CD4-positive, alpha-beta T cell (primary cell): ENCODE results near the gene XPNPEP3. TPM values are rescaled to one million over a fixed set of nuclear protein-coding genes. Genes with fewer than 3 reads are reported as not detected.

ENCODE experiments used
- ATAC-seq: fragments of 200-7000 bp; cut with Tn5 transposase; one replicate; pipeline ENCODE4 v1.10.0; 2022; ENCODE audit warnings: mild to moderate bottlenecking; ENCODE audit not compliant: poor library complexity
- CTCF ChIA-PET: fragments of 350-600 bp; sonication (Branson Sonifier 250); formaldehyde crosslinking; loops from one replicate; lab custom pipeline; 2021; ENCODE audit warnings: antibody characterized with exemption, inconsistent platforms; lab: Charles Lee
- POLR2A ChIA-PET: fragments of 350-600 bp; sonication (Branson Sonifier 250); formaldehyde crosslinking; loops from one replicate; lab custom pipeline; 2021; ENCODE audit warnings: antibody characterized with exemption, inconsistent platforms; lab: Charles Lee
- DNase-seq, 14 experiments: peaks; one replicate each; pipeline ENCODE4 v3.0.0-alpha.2; 2013 to 2020; ENCODE audit warnings: mixed read lengths in 2 of 14
- H3K27ac ChIP-seq, 2 donors: one replicate each; pipeline versions ENCODE4 v1.5.1 to v1.7.0; 2013; ENCODE audit warnings: low read length in 2 of 2, low read depth in 1 of 2, mild to moderate bottlenecking in 1 of 2
- H3K27me3 ChIP-seq, 2 experiments: 1 replicate in 1 of 2; 2 replicates in 1 of 2; pipeline versions ENCODE4 v1.6.1 to v1.7.0; 2013; ENCODE audit warnings: low read length in 2 of 2, control low read depth in 1 of 2, mild to moderate bottlenecking in 1 of 2, moderate library complexity in 1 of 2; ENCODE audit not compliant: insufficient read depth in 2 of 2, control insufficient read depth in 1 of 2
- H3K36me3 ChIP-seq: one replicate; pipeline ENCODE4 v1.6.1; 2013; ENCODE audit warnings: low read length, control low read depth; ENCODE audit not compliant: insufficient read depth
- H3K4me1 ChIP-seq: one replicate; pipeline ENCODE4 v1.6.1; 2013; ENCODE audit warnings: low read length, control low read depth; ENCODE audit not compliant: insufficient read depth
- H3K4me3 ChIP-seq: one replicate; pipeline ENCODE4 v1.5.1; 2013; ENCODE audit warnings: mild to moderate bottlenecking, low read length, moderate library complexity
- H3K9me3 ChIP-seq, 2 experiments: 1 replicate in 1 of 2; 2 replicates in 1 of 2; pipeline versions ENCODE4 v1.6.1 to v1.7.0; 2013; ENCODE audit warnings: low read length in 2 of 2, mild to moderate bottlenecking in 2 of 2, control low read depth in 1 of 2, moderate library complexity in 1 of 2; ENCODE audit not compliant: control insufficient read depth in 1 of 2, insufficient read depth in 1 of 2
- H3K27ac Mint-ChIP-seq: one replicate; pipeline ENCODE4 v1.8.0; 2020; ENCODE audit warnings: mixed read lengths
- H3K27me3 Mint-ChIP-seq: one replicate; pipeline ENCODE4 v1.8.0; 2021; ENCODE audit warnings: mixed read lengths
- H3K36me3 Mint-ChIP-seq: one replicate; pipeline ENCODE4 v1.8.0; 2021; ENCODE audit warnings: low read depth, mixed read lengths
- H3K4me1 Mint-ChIP-seq: one replicate; pipeline ENCODE4 v1.8.0; 2021; ENCODE audit warnings: low read depth, mixed read lengths
- H3K4me3 Mint-ChIP-seq: one replicate; pipeline ENCODE4 v1.8.0; 2020; ENCODE audit warnings: mild to moderate bottlenecking, mixed read lengths
- H3K9me3 Mint-ChIP-seq: one replicate; pipeline ENCODE4 v1.8.0; 2020; ENCODE audit warnings: mixed read lengths
- CTCF ChIP-seq: fragments of 200-600 bp; IDR thresholded peaks from one replicate; pipeline ENCODE4 v1.8.0; 2022; ENCODE audit warnings: antibody characterized with exemption, mild to moderate bottlenecking
- intact Hi-C, 2 experiments: fragments of 100-400 bp; cut with DNase I in 1 of 2; cut with micrococcal nuclease in 1 of 2; formaldehyde crosslinking; loops; one replicate each; pipeline versions ENCODE4 v1.15.1 to v1.9.0; 2023 to 2025; cut with DNase I, micrococcal nuclease
- total RNA-seq, 174 experiments: library from RNA in 2 of 174; stranded (reverse) in 2 of 174; gene quantifications; one replicate each; pipeline ENCODE4 v1.2.3 and lab custom pipeline; 2021 to 2026

Gene XPNPEP3
- total RNA-seq, 2 experiments from 2014 or later = 16.3 to 17.9 TPM

- H3K27me3 Mint-ChIP-seq = no peaks in the 10 kb centered on the region
- Histone ChIP-seq H3K4me1 (peaks cover 22% of the 10 kb centered on the region), H3K27me3 (no peaks in the 10 kb centered on the region), H3K27ac (no peak overlapping the region), H3K4me3 (no peak overlapping the region), H3K36me3 (peaks cover 14% of the 10 kb centered on the region), H3K9me3 (no peaks in the 10 kb centered on the region)
- peak overlapping the region; percentile 100 for H3K4me3 Mint-ChIP-seq
- no peak for DNase-seq
- no peak for TF ChIP-seq CTCF
- H3K36me3 Mint-ChIP-seq = peaks cover 62% of the 10 kb centered on the region
- no peak for ATAC-seq
- intact Hi-C loops = loop anchor here (2.0 to 10.0 kb wide), 2 partner anchors 171 to 771 kb away; partner anchors contain the start of genes DESI1 (in 1 of the 2) and XRCC6 (in 1 of the 2)
- no peaks in the 10 kb centered on the region for H3K9me3 Mint-ChIP-seq
- ChIA-PET POLR2A (no interaction called here), CTCF (interaction anchor here (0.6 kb wide), 1 partner anchor 80 kb away, joined by 3 read pairs; no protein-coding TSS in a partner anchor)
- H3K4me1 Mint-ChIP-seq = peaks cover 77% of the 10 kb centered on the region
- H3K27ac Mint-ChIP-seq = peak overlapping the region; percentile 100
Observed at GRCh38 chr22:40853961-40854360, 3.0 kb upstream of the XPNPEP3 start.

- no peaks in the 10 kb centered on the region for H3K9me3 ChIP-seq
- H3K4me1 ChIP-seq = peaks cover 22% of the 10 kb centered on the region
- peak overlapping the region; percentile 100 for H3K4me3 Mint-ChIP-seq
- H3K36me3 Mint-ChIP-seq = peaks cover 50% of the 10 kb centered on the region
- no peak for ATAC-seq
- H3K27ac Mint-ChIP-seq = peak overlapping the region; percentile 100
- ChIA-PET POLR2A (interaction anchor here (0.6 to 2.4 kb wide), 5 partner anchors 35 to 613 kb away, joined by 3 to 25 read pairs (median 6); partner anchors contain the start of genes ACO2, PHF5A, RBX1 and TEF), CTCF (no interaction called here)
- intact Hi-C loops = loop anchor here (2.0 to 10.0 kb wide), 5 partner anchors 173 to 769 kb away; partner anchors contain the start of genes DESI1 (in 1 of the 2), EP300 (in 1 of the 2), TEF (in 1 of the 2) and XRCC6 (in 1 of the 2)
- H3K4me3 ChIP-seq = peak overlapping the region; percentile 96
- peaks cover 81% of the 10 kb centered on the region for H3K4me1 Mint-ChIP-seq
- peak overlapping the region; percentile 95 to 99 for H3K27ac ChIP-seq
- no peaks in the 10 kb centered on the region for H3K9me3 Mint-ChIP-seq
- no peak for TF ChIP-seq CTCF
- H3K36me3 ChIP-seq = peaks cover 5% of the 10 kb centered on the region
- H3K27me3 ChIP-seq = no peaks in the 10 kb centered on the region
- DNase-seq = peak in 2 of 14 experiments; percentile 21 to 28
- no peaks in the 10 kb centered on the region for H3K27me3 Mint-ChIP-seq
Observed at GRCh38 chr22:40855071-40855978, 1.6 kb upstream of the XPNPEP3 start.

DNA sequence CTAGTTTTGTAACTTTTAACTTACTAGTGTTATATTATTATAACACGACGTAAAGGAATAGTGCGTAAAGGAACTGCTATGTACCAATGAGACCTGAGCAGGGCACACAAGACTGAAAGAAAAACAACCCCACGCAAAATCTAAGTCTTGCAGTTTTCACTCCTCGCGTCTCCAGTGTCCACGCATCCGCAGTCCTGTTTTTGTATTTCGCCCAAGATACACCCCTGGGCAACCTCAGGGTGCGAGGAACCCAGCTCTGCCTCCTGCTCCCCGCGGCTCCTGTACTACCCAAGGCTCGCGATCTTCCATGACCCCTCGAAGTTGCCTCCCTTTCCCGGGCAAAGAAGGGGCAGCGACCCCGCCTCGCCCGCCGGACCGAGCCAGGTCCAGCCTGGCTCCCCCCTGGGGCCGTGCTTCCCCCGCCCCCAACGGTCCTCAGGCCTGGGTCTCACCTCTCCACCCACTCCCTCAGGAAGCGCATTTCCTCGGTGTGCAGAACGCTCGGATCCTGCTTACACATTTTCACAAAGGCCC lies 902 bp upstream of the XPNPEP3 start:
- CTCF ChIA-PET = interaction anchor here (0.6 to 1.3 kb wide), 4 partner anchors 12 to 604 kb away, joined by 3 to 4 read pairs (median 3); no protein-coding TSS in a partner anchor

More for the DNA sequence above, 902 bp upstream of the XPNPEP3 start:
- Mint-ChIP-seq H3K27me3 (no peaks in the 10 kb centered on the region), H3K36me3 (peaks cover 48% of the 10 kb centered on the region), H3K4me1 (peaks cover 80% of the 10 kb centered on the region), H3K9me3 (no peaks in the 10 kb centered on the region), H3K27ac (peak overlapping the region; percentile 100), H3K4me3 (peak overlapping the region; percentile 100)
- Histone ChIP-seq H3K4me1 (peaks cover 22% of the 10 kb centered on the region), H3K9me3 (no peaks in the 10 kb centered on the region), H3K36me3 (no peaks in the 10 kb centered on the region), H3K27me3 (no peaks in the 10 kb centered on the region), H3K27ac (peak overlapping the region; percentile 95 to 99), H3K4me3 (peak overlapping the region; percentile 96)
- peak; percentile 14 for ATAC-seq
- no peak for TF ChIP-seq CTCF
- POLR2A ChIA-PET = interaction anchor here (0.6 to 2.4 kb wide), 13 partner anchors 25 to 1537 kb away, joined by 3 to 25 read pairs (median 6); partner anchors contain the start of genes ACO2, PHF5A, RANGAP1 and RBX1
- intact Hi-C loops = loop anchor here (1.0 to 10.0 kb wide), 13 partner anchors 37 to 769 kb away; partner anchors contain the start of genes ACO2 (in 2 of the 2), PHF5A (in 2 of the 2), RBX1 (in 2 of the 2) and TEF (in 2 of the 2)
- DNase-seq = peak in 9 of 14 experiments; percentile 2 to 61 (median 27)
